ENCODE data around the gene DALRD3.

DNA sequence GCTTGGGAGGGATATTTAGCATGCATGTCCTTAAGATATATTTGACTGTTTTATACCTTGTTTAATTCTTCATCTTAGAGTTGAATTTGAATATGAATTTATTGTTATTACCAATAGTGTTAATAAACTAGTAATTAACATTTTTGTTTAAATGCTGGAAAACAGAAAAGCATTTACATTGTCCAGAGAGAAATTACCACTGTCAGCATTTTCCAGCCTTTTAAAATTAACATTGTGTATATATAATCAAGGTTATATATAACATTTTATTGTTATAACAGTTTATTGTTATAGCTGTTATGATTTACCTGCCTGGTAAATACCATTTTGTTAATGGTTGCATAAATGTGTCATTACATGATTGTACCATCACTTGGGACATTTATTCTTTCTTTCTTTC is 36.4 kb downstream of the DALRD3 start:
- TF ChIP-seq, protein P1, sequence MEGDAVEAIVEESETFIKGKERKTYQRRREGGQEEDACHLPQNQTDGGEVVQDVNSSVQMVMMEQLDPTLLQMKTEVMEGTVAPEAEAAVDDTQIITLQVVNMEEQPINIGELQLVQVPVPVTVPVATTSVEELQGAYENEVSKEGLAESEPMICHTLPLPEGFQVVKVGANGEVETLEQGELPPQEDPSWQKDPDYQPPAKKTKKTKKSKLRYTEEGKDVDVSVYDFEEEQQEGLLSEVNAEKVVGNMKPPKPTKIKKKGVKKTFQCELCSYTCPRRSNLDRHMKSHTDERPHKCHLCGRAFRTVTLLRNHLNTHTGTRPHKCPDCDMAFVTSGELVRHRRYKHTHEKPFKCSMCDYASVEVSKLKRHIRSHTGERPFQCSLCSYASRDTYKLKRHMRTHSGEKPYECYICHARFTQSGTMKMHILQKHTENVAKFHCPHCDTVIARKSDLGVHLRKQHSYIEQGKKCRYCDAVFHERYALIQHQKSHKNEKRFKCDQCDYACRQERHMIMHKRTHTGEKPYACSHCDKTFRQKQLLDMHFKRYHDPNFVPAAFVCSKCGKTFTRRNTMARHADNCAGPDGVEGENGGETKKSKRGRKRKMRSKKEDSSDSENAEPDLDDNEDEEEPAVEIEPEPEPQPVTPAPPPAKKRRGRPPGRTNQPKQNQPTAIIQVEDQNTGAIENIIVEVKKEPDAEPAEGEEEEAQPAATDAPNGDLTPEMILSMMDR (IDR thresholded peaks at IDR 0.05): no peak
- no peak for TF ChIP-seq POLR2A (IDR thresholded peaks at IDR 0.05)

All from vagina (tissue), 2 donors.